ENCODE results near the gene COA1.

The COA1 gene

DNA sequence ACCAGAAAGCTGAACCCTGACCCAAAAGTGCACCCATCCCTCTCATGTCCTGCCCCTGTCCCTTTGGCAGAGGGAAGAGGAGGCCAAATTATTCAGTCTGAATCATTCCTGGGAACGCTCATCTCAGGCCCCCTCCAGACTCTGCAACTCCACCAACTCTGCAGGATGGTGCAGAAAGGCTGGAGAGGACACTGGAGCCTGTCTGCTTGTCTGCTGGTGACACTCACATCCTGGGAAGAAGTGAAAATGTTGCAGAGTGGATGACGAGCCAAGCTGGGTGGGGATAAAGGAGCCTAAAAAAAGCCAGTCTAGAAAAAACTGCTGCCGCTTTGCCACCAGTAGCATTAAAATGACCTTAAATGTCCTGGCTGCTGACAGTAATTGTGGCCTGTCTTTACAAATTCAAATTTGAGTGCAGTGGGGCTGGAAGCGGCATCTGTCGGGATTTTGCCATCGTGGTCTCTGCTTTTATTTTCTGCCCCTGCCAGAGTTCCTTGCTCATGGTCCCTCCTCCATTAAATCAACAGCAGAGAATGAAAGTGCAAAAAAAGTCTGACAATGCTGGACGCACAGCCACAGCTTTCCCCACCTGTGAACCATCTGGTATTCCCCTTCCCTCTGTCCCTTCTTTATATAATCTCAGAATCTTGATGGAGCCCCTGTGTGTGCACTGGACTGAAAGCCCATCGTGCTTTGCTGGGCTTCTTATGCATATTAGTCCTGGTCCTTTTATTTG lies 82.6 kb downstream of the COA1 start:
- peak in 1 of 3 donors; percentile 5 for DNase-seq
- POLR2A ChIA-PET, result interaction anchor here (0.6 to 3.6 kb wide), 3 partner anchors 53 to 75 kb away, joined by 3 to 21 read pairs (median 10); partner anchors contain the start of gene STK17A
- H3K36me3 ChIP-seq (ENCODE audit: control insufficient read depth in 4 of 4, insufficient read depth in 4 of 4, low read length in 3 of 4), result peaks cover 5 to 50% (median 15%) of the 10 kb centered on the region in 4 experiments
- peak overlapping the region in 1 of 2 experiments; percentile 62 for H3K27ac ChIP-seq (ENCODE audit: insufficient read depth in 1 of 2, low read depth in 1 of 2, low read length in 2 of 2, poor library complexity in 1 of 2, severe bottlenecking in 2 of 2)
- H3K4me1 ChIP-seq (ENCODE audit: control extremely low read depth in 1 of 4, control insufficient read depth in 4 of 4, insufficient read depth in 4 of 4, low read length in 3 of 4), result peaks cover 36 to 61% (median 53%) of the 10 kb centered on the region in 4 experiments
- WGBS (ENCODE audit: insufficient coverage), result 81% methylated on average over 8 of the region's 8 CpGs
- H3K27me3 ChIP-seq (replicated peaks in 2 of 5; ENCODE audit: control insufficient read depth in 4 of 5, insufficient read depth in 5 of 5, low read length in 4 of 5), result no peaks in the 10 kb centered on the region
- CTCF ChIA-PET, result interaction anchor here (0.8 to 10.0 kb wide), 7 partner anchors 9 to 63 kb away, joined by 3 to 61 read pairs (median 4); partner anchors contain the start of gene STK17A
- H3K9me3 ChIP-seq (ENCODE audit: control extremely low read depth in 1 of 5, control insufficient read depth in 4 of 5, insufficient read depth in 2 of 5, low read depth in 1 of 5, low read length in 4 of 5), result no peaks in the 10 kb centered on the region
- H3K4me3 ChIP-seq (ENCODE audit: control insufficient read depth in 1 of 7, extremely low read depth in 1 of 7, insufficient read depth in 4 of 7, low read depth in 2 of 7, low read length in 6 of 7), result no peak overlapping the region

DNA sequence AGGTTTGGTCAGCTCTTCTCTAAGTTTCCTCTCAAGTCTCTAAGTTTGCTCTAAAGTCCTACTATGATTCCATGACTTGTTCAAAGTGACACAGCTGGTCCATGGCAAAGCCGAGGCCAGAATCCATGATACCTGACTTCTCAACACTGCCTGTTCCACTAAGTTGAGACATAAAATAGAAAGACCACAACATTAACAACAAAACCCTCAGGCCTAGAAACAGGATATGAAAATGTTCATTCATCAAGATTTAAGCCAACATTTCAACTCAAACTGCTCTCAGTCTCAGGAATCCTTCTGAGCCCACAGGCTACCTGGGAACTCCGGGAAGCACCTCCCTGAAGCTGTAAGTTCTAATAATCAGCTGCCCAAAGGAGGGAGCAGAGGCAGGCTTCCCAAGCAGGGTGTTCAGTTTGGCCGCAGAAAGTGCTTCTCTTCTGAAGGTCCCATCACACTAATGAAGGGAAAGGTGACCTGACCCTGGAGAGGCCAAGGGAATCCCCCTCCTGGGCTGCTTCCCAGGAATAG lies 83.6 kb downstream of the COA1 start:
- Histone ChIP-seq H3K27me3 (replicated peaks in 2 of 5; ENCODE audit: control insufficient read depth in 4 of 5, insufficient read depth in 5 of 5, low read length in 4 of 5) (no peaks in the 10 kb centered on the region), H3K4me1 (ENCODE audit: control extremely low read depth in 1 of 4, control insufficient read depth in 4 of 4, insufficient read depth in 4 of 4, low read length in 3 of 4) (peaks cover 36 to 51% (median 44%) of the 10 kb centered on the region in 4 experiments), H3K4me3 (ENCODE audit: control insufficient read depth in 1 of 7, extremely low read depth in 1 of 7, insufficient read depth in 4 of 7, low read depth in 2 of 7, low read length in 6 of 7) (no peak overlapping the region), H3K9me3 (ENCODE audit: control extremely low read depth in 1 of 5, control insufficient read depth in 4 of 5, insufficient read depth in 2 of 5, low read depth in 1 of 5, low read length in 4 of 5) (no peaks in the 10 kb centered on the region), H3K36me3 (ENCODE audit: control insufficient read depth in 4 of 4, insufficient read depth in 4 of 4, low read length in 3 of 4) (peaks cover 5 to 56% (median 15%) of the 10 kb centered on the region in 4 experiments), H3K27ac (ENCODE audit: insufficient read depth in 1 of 2, low read depth in 1 of 2, low read length in 2 of 2, poor library complexity in 1 of 2, severe bottlenecking in 2 of 2) (no peak overlapping the region)
- POLR2A ChIA-PET, result no interaction called here
- DNase-seq, result no peak
- 94% methylated on average over 2 of the region's 3 CpGs for WGBS (ENCODE audit: insufficient coverage)
- CTCF ChIA-PET, result interaction anchor here (0.8 to 10.0 kb wide), 4 partner anchors 11 to 62 kb away, joined by 3 to 61 read pairs (median 12); partner anchors contain the start of gene STK17A

DNA sequence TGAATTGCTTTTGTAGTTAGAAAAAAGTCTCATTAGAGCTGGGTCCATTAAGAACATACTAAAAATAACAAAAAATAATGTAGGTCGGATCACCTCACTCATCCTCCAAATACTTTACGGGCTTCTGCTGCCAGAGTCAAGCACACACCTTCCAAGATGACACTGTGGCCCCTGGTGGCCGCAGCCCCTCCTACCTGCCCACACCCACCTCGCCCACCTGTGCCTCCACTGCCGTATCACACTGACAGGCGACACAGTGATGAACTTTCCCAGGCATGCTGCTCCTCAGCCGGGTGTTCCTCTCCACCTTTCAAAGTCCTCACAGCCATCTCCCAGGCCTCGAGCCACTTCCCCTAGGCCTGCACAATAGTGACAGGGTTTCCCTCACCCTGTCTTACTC lies 85.5 kb downstream of the COA1 start:
- DNase-seq, result no peak
- no peak overlapping the region for H3K4me3 ChIP-seq (ENCODE audit: control insufficient read depth in 1 of 7, extremely low read depth in 1 of 7, insufficient read depth in 4 of 7, low read depth in 2 of 7, low read length in 6 of 7)
- peaks cover 10 to 72% (median 25%) of the 10 kb centered on the region in 4 experiments for H3K36me3 ChIP-seq (ENCODE audit: control insufficient read depth in 4 of 4, insufficient read depth in 4 of 4, low read length in 3 of 4)
- 84% methylated on average over 8 of the region's 8 CpGs for WGBS (ENCODE audit: insufficient coverage)
- no peaks in the 10 kb centered on the region for H3K9me3 ChIP-seq (ENCODE audit: control extremely low read depth in 1 of 5, control insufficient read depth in 4 of 5, insufficient read depth in 2 of 5, low read depth in 1 of 5, low read length in 4 of 5)
- no peak overlapping the region for H3K27ac ChIP-seq (ENCODE audit: insufficient read depth in 1 of 2, low read depth in 1 of 2, low read length in 2 of 2, poor library complexity in 1 of 2, severe bottlenecking in 2 of 2)
- CTCF ChIA-PET, result interaction anchor here (1.1 to 10.0 kb wide), 3 partner anchors 40 to 61 kb away, joined by 3 to 61 read pairs (median 21); partner anchors contain the start of gene STK17A
- POLR2A ChIA-PET, result no interaction called here
- peaks cover 20 to 32% (median 25%) of the 10 kb centered on the region in 4 experiments for H3K4me1 ChIP-seq (ENCODE audit: control extremely low read depth in 1 of 4, control insufficient read depth in 4 of 4, insufficient read depth in 4 of 4, low read length in 3 of 4)
- no peaks in the 10 kb centered on the region for H3K27me3 ChIP-seq (replicated peaks in 2 of 5; ENCODE audit: control insufficient read depth in 4 of 5, insufficient read depth in 5 of 5, low read length in 4 of 5)

GRCh38 chr7:43642897-43643630 lies 86.3 kb downstream of the COA1 start:
- ChIA-PET CTCF (interaction anchor here (10.0 kb wide), 1 partner anchor 56 kb away, joined by 61 read pairs; no protein-coding TSS in a partner anchor), POLR2A (no interaction called here)
- H3K9me3 ChIP-seq (ENCODE audit: control extremely low read depth in 1 of 5, control insufficient read depth in 4 of 5, insufficient read depth in 2 of 5, low read depth in 1 of 5, low read length in 4 of 5), result no peaks in the 10 kb centered on the region
- H3K4me1 ChIP-seq (ENCODE audit: control extremely low read depth in 1 of 4, control insufficient read depth in 4 of 4, insufficient read depth in 4 of 4, low read length in 3 of 4), result peaks cover 12 to 25% (median 20%) of the 10 kb centered on the region in 4 experiments
- peaks cover 10 to 75% (median 25%) of the 10 kb centered on the region in 4 experiments for H3K36me3 ChIP-seq (ENCODE audit: control insufficient read depth in 4 of 4, insufficient read depth in 4 of 4, low read length in 3 of 4)
- H3K27me3 ChIP-seq (replicated peaks in 2 of 5; ENCODE audit: control insufficient read depth in 4 of 5, insufficient read depth in 5 of 5, low read length in 4 of 5), result no peaks in the 10 kb centered on the region
- DNase-seq, result no peak
- no peak overlapping the region for H3K27ac ChIP-seq (ENCODE audit: insufficient read depth in 1 of 2, low read depth in 1 of 2, low read length in 2 of 2, poor library complexity in 1 of 2, severe bottlenecking in 2 of 2)
- WGBS (ENCODE audit: insufficient coverage), result 98% methylated on average over 13 of the region's 13 CpGs
- no peak overlapping the region for H3K4me3 ChIP-seq (ENCODE audit: control insufficient read depth in 1 of 7, extremely low read depth in 1 of 7, insufficient read depth in 4 of 7, low read depth in 2 of 7, low read length in 6 of 7)

GRCh38 chr7:43640679-43641078 lies 88.6 kb downstream of the COA1 start:
- Histone ChIP-seq H3K9me3 (ENCODE audit: control extremely low read depth in 1 of 5, control insufficient read depth in 4 of 5, insufficient read depth in 2 of 5, low read depth in 1 of 5, low read length in 4 of 5) (no peaks in the 10 kb centered on the region), H3K27me3 (replicated peaks in 2 of 5; ENCODE audit: control insufficient read depth in 4 of 5, insufficient read depth in 5 of 5, low read length in 4 of 5) (no peaks in the 10 kb centered on the region), H3K36me3 (ENCODE audit: control insufficient read depth in 4 of 4, insufficient read depth in 4 of 4, low read length in 3 of 4) (peaks cover 14 to 73% (median 36%) of the 10 kb centered on the region in 4 experiments), H3K4me3 (ENCODE audit: control insufficient read depth in 1 of 7, extremely low read depth in 1 of 7, insufficient read depth in 4 of 7, low read depth in 2 of 7, low read length in 6 of 7) (no peak overlapping the region), H3K4me1 (ENCODE audit: control extremely low read depth in 1 of 4, control insufficient read depth in 4 of 4, insufficient read depth in 4 of 4, low read length in 3 of 4) (peaks cover 0 to 3% (median 1%) of the 10 kb centered on the region in 4 experiments), H3K27ac (ENCODE audit: insufficient read depth in 1 of 2, low read depth in 1 of 2, low read length in 2 of 2, poor library complexity in 1 of 2, severe bottlenecking in 2 of 2) (no peak overlapping the region)
- WGBS (ENCODE audit: insufficient coverage), result 100% methylated on average over 1 of the region's 3 CpGs
- no peak for DNase-seq
- POLR2A ChIA-PET, result interaction anchor here (0.9 kb wide), 1 partner anchor 21 kb away, joined by 3 read pairs; no protein-coding TSS in a partner anchor
- CTCF ChIA-PET, result interaction anchor here (0.7 to 2.8 kb wide), 6 partner anchors 13 to 59 kb away, joined by 3 to 13 read pairs (median 6); no protein-coding TSS in a partner anchor

DNA sequence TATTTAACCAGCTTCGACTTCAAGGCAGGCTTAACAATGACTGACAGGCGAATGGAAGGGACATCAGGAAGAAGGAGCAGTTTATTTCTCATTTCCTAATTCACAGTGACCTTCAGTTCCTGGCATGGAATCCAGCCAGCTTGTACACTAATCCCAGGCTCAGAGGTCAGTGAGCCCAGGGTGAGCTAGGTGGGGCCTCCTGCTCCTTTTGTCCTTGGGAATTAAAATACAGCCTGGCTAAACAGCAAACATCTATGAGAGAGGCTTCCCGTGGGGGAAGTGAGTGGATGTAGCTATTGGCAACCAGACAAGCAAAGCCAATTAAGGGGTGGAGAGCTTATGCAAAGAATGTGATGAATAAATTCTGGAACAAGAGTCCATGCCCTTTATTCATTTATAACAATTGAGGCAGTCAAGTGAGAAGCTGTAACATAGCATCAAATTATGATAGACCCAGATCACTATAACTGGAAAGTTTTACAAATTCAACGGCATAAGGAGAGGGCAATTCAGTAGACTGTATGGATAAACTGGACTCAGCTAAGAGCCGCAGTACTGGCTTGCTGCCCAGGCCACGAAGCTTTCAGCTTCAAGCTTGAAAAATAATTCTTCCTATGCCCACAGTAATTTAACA lies 89.3 kb downstream of the COA1 start:
- H3K4me1 ChIP-seq (ENCODE audit: control extremely low read depth in 1 of 4, control insufficient read depth in 4 of 4, insufficient read depth in 4 of 4, low read length in 3 of 4), result no peaks in the 10 kb centered on the region
- 96% methylated on average over 4 of the region's 6 CpGs for WGBS (ENCODE audit: insufficient coverage)
- H3K9me3 ChIP-seq (ENCODE audit: control extremely low read depth in 1 of 5, control insufficient read depth in 4 of 5, insufficient read depth in 2 of 5, low read depth in 1 of 5, low read length in 4 of 5), result no peaks in the 10 kb centered on the region
- no peak overlapping the region for H3K27ac ChIP-seq (ENCODE audit: insufficient read depth in 1 of 2, low read depth in 1 of 2, low read length in 2 of 2, poor library complexity in 1 of 2, severe bottlenecking in 2 of 2)
- CTCF ChIA-PET, result interaction anchor here (0.7 to 2.8 kb wide), 8 partner anchors 10 to 60 kb away, joined by 3 to 13 read pairs (median 4); no protein-coding TSS in a partner anchor
- H3K36me3 ChIP-seq (ENCODE audit: control insufficient read depth in 4 of 4, insufficient read depth in 4 of 4, low read length in 3 of 4), result peaks cover 14 to 72% (median 41%) of the 10 kb centered on the region in 4 experiments
- POLR2A ChIA-PET, result interaction anchor here (0.9 kb wide), 1 partner anchor 20 kb away, joined by 3 read pairs; no protein-coding TSS in a partner anchor
- no peak overlapping the region for H3K4me3 ChIP-seq (ENCODE audit: control insufficient read depth in 1 of 7, extremely low read depth in 1 of 7, insufficient read depth in 4 of 7, low read depth in 2 of 7, low read length in 6 of 7)
- H3K27me3 ChIP-seq (replicated peaks in 2 of 5; ENCODE audit: control insufficient read depth in 4 of 5, insufficient read depth in 5 of 5, low read length in 4 of 5), result no peaks in the 10 kb centered on the region
- DNase-seq, result no peak

Measured in common myeloid progenitor, CD34-positive (primary cell).